ENCODE results near the gene MAGEB10.

- no peak for TF ChIP-seq CTCF (IDR thresholded peaks at IDR 0.05; ENCODE audit: insufficient read depth, low read depth, low read length)
- no peak for TF ChIP-seq EZH2 (IDR thresholded peaks at IDR 0.05; ENCODE audit: insufficient read depth, low read length)
These were observed 11.0 kb upstream of the MAGEB10 start for GRCh38 chrX:27796640-27797257.
